GM12892 (cell line): Measurements from ENCODE around the gene FSIP1.

Experiments
- POLR2A ChIP-seq: IDR thresholded peaks from 2 replicates; pipeline ENCODE4 v1.6.1; 2011; ENCODE audit warnings: low read depth, low read length, control low read depth
- POLR2AphosphoS5 ChIP-seq: IDR thresholded peaks from 2 replicates; pipeline ENCODE4 v1.6.1; 2011; ENCODE audit warnings: low read depth, low read length, control low read depth
- TAF1 ChIP-seq: IDR thresholded peaks from 2 replicates; pipeline ENCODE4 v1.6.1; 2011; ENCODE audit warnings: low read depth, mild to moderate bottlenecking, control low read depth, low read length, borderline replicate concordance

DNA sequence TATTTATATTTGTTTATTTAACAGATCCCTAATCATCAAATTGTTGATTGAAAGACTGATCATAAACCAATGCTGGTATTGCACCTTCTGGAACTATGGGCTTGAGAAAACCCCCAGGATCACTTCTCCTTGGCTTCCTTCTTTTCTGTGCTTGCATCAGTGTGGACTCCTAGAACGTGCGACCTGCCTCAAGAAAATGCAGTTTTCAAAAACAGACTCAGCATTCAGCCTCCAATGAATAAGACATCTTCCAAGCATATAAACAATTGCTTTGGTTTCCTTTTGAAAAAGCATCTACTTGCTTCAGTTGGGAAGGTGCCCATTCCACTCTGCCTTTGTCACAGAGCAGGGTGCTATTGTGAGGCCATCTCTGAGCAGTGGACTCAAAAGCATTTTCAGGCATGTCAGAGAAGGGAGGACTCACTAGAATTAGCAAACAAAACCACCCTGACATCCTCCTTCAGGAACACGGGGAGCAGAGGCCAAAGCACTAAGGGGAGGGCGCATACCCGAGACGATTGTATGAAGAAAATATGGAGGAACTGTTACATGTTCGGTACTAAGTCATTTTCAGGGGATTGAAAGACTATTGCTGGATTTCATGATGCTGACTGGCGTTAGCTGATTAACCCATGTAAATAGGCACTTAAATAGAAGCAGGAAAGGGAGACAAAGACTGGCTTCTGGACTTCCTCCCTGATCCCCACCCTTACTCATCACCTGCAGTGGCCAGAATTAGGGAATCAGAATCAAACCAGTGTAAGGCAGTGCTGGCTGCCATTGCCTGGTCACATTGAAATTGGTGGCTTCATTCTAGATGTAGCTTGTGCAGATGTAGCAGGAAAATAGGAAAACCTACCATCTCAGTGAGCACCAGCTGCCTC, 187.1 kb downstream of the FSIP1 start:
- no peak for TF ChIP-seq POLR2AphosphoS5
- TF ChIP-seq POLR2A: no peak
- no peak for TF ChIP-seq TAF1
